ENCODE measurements around the gene NTF3.

DNA sequence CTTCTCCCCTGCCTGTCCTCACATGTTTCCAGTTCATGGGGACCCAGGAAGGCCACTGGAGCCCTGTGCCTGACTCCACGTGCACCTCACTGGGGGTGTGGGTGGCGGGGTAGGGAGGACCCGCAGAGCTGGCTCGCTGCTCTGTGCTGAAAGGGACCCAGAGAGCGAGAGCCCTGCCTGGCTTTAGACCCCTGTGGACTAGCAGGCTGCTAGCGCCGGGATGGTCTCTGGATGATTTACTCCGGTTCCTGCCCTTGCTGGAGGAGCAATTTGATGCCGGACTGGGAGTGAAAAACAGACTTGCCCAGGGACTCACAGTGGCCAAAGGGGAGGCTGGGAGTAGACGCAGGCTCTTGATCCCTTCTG lies 49.0 kb downstream of the NTF3 start:
- TF ChIP-seq EP300 (IDR thresholded peaks at IDR 0.05) (no peak), POLR2A (IDR thresholded peaks at IDR 0.05) (no peak)
- TF ChIP-seq, protein P1, sequence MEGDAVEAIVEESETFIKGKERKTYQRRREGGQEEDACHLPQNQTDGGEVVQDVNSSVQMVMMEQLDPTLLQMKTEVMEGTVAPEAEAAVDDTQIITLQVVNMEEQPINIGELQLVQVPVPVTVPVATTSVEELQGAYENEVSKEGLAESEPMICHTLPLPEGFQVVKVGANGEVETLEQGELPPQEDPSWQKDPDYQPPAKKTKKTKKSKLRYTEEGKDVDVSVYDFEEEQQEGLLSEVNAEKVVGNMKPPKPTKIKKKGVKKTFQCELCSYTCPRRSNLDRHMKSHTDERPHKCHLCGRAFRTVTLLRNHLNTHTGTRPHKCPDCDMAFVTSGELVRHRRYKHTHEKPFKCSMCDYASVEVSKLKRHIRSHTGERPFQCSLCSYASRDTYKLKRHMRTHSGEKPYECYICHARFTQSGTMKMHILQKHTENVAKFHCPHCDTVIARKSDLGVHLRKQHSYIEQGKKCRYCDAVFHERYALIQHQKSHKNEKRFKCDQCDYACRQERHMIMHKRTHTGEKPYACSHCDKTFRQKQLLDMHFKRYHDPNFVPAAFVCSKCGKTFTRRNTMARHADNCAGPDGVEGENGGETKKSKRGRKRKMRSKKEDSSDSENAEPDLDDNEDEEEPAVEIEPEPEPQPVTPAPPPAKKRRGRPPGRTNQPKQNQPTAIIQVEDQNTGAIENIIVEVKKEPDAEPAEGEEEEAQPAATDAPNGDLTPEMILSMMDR (IDR thresholded peaks at IDR 0.05), result no peak
